ENCODE measurements around the gene TMC5.
"Not testable (repeated sequence)": the region's sequence is repeated elsewhere in the genome, so short reads cannot be mapped to it uniquely, and the experiment has no call there.

Gene TMC5

GRCh38 chr16:19406891-19407491 lies 10.7 kb upstream of the TMC5 start:
- no peak for DNase-seq

GRCh38 chr16:19410435-19411171 lies 7.1 kb upstream of the TMC5 start:
- no peak for DNase-seq

GRCh38 chr16:19411298-19411697 lies 6.4 kb upstream of the TMC5 start:
- DNase-seq = no peak

GRCh38 chr16:19412055-19412454 lies 5.6 kb upstream of the TMC5 start:
- not testable (repeated sequence) for DNase-seq

DNA sequence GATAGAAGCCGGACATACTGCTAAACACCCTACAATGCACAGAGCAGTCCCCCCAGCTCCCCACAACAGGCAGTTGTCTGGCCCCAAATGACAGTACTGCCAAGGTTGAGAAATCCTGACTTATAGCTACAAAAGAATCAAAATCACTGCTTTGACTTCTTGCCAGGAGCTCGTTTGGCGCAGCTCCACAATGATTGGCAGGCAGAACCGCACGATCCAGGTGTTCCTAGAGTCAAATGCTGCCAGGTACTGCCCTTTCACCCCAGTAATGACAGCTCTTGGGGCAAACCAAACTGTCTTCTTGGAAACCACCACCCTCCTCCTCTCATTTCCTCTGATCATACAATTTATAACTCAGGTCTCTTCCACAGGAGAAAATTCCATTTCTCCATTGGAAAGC lies 2.2 kb upstream of the TMC5 start:
- no peak for DNase-seq

DNA sequence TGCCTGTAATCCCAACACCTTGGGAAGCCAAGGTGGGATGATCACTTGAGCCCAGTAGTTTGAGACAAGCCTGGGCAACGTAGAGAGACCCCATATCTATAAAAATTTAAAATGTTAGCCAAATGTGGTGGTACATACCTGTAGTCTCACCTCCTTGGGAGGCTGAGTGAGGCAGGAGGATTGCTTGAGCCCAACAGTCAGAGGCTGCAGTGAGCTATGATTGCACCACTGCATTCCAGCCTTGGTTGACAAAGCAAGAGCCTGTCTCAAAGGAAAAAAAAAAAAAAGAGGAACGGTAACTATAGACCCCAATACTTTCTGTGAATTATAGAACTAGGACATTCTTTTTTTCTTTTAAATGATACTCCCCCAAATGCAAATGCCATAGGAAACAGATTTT lies 1.8 kb upstream of the TMC5 start:
- DNase-seq = no peak

GRCh38 chr16:19418200-19418599 lies 517 bp downstream of the TMC5 start:
- DNase-seq = no peak

DNA sequence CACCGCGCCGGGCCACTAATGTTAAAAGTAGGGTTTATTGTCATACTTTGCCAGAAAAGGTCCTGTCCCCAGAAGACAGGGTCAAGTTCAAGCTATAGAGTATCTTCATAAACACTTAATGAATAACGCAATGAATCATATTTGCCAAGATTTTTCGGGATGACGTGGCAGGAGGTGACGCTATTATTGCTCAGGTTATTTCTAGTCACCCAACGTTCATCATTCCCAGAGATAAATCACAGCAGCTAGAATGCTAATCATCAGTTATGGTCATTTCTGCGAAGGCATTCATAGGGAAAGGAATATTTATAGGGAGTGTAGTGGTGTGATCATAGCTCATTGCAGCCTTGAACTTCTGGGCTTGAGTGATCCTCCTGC lies 2.0 kb downstream of the TMC5 start:
- no peak for DNase-seq

GRCh38 chr16:19424478-19424877 lies 6.8 kb downstream of the TMC5 start:
- no peak for DNase-seq

GRCh38 chr16:19430345-19430744 lies 12.7 kb downstream of the TMC5 start:
- DNase-seq = no peak

GRCh38 chr16:19431636-19432340 lies 14.1 kb downstream of the TMC5 start:
- DNase-seq = no peak

DNA sequence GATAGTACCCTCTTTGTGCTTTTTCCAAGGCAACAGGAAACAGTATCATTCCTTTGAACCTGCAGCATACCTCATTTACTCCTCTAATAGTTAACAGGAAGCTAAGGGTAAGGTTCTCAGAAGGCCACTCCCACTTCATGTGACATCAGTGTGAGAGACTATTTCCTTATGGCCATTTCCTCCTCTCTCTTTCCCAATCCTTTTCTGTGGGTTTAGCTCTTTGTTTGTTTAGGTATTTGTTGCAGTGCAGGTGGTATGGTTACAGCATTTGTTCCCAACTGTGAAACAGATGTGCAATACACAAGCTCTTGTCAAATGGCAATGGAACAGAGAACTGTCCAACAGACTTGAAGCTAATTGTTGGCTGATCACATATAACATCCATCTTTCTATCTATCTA lies 14.7 kb downstream of the TMC5 start:
- no peak for DNase-seq

- DNase-seq = no peak
These were observed 16.9 kb downstream of the TMC5 start for GRCh38 chr16:19434584-19434983.

GRCh38 chr16:19436540-19436939 lies 18.9 kb downstream of the TMC5 start:
- no peak for DNase-seq

- DNase-seq = no peak
These were observed 19.6 kb downstream of the TMC5 start for GRCh38 chr16:19437280-19437679.

DNA sequence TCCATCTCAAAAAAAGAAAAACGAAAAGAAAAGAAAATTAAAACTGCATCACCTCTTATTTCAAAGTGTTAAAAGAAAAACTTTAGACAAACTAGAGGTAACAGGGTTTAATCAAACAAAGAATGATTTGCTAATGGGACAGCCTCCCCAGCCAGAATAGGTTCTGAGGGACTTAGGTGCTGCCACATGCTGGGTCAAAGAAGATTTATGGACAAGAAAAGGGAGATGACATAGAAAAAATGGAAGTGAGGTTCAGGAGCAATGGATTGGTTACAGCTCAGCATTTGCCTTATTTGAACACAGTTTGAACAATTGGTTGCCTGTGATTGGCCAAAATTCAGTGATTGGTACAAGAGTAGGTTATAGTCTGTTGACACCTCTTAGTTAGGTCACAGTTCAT lies 21.1 kb downstream of the TMC5 start:
- DNase-seq = no peak

- no peak for DNase-seq
These were observed 21.8 kb downstream of the TMC5 start for GRCh38 chr16:19439483-19439882.

- no peak for DNase-seq
These were observed 26.0 kb downstream of the TMC5 start for GRCh38 chr16:19443659-19444058.

GRCh38 chr16:19446300-19446846 lies 28.7 kb downstream of the TMC5 start:
- DNase-seq = no peak

- DNase-seq = no peak
These were observed 29.2 kb downstream of the TMC5 start for GRCh38 chr16:19446886-19447285.

DNA sequence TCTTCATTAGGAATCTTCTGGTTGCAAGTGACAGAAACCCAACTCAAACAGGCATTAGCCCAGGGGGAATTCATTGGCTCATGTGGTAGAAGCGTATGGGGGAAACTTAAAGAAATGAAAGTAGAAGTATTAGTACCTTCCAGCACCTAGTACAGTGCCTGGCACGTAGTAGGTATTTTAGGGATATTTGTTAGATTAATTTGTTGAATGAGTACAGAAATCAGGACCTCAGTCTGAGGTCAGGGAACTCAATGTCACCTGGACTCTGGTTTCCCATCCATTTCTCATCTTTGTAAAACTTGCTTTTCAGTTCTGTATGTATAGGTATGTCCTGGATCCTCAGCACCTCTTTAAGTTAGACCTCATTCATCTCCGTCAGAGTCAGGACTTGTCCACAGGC lies 32.5 kb downstream of the TMC5 start:
- no peak for DNase-seq

DNA sequence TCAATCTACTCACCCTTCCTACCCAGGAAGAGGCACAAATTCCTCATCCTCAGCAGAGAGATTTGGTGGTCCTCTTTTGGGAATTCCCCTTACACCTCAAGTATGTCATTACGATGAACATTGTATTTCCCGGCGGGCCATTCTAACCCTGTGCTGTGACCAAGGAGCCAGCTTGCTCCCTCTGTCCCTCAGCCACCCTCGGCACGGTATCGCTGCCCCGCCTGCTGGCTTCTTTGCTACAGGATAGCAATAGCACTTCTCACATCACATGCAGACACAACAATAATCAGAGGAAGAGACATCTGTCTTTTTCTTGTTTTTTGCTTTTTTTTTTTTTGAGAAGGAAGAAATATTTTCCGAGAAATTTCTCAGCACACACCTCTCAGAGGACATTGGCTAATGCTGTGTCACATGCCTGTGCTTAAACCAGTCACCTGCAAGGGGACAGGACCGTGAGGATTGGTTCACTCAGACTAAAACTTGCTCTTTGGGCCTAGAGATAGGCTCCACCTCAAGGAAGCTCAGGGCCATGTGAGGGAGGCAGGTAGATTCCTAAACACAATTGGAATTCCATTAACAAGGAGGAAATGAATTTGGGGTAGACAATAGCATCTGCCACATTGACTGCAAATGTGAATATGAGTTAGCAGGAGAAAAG lies 41.2 kb downstream of the TMC5 start:
- DNase-seq = no peak

GRCh38 chr16:19460397-19460796 lies 42.7 kb downstream of the TMC5 start:
- DNase-seq = no peak
